Measurements from ENCODE around the gene DBX1. TPM values are rescaled to one million over a fixed set of nuclear protein-coding genes. Genes with fewer than 3 reads are reported as not detected.
A peak's percentile ranks its signal among the peaks of the same experiment; 100 is the strongest.

DBX1 gene
- polyA plus RNA-seq, 2 of the 4 experiments (the other 2 are of a cell fraction), result not detected

GRCh38 chr11:20125927-20126326, 34.3 kb downstream of the DBX1 start:
- CTCF ChIA-PET, result interaction anchor here (1.3 to 7.4 kb wide), 6 partner anchors 8 to 229 kb away, joined by 3 to 172 read pairs (median 6); no protein-coding TSS in a partner anchor
- no peak for FAIRE-seq
- Histone ChIP-seq H3K9me3 (no peaks in the 10 kb centered on the region), H3K4me3 (no peak overlapping the region), H3K4me2 (0 out of 3 replicates have a peak overlapping the region, but pooled peaks have one; percentile 1), H3K27ac (peak overlapping the region; percentile 51 to 75; a peak in 5 of 6 replicates), H3K4me1 (peaks cover 12% of the 10 kb centered on the region; the same call in 2 of the 3 replicates)
- DNase-seq (ENCODE audit: low read depth in 1 of 2, low spot score in 1 of 2), result peak; percentile 25 to 29
- peak; percentile 31 to 33; a peak in 3 of 6 replicates for ATAC-seq
- POLR2A ChIA-PET, result interaction anchor here (1.4 kb wide), 1 partner anchor 172 kb away, joined by 3 read pairs; no protein-coding TSS in a partner anchor
- WGBS (ENCODE audit: missing lambda C conversion rate), result 57% methylated on average over 6 of the region's 6 CpGs
- TF ChIP-seq JUN (IDR thresholded peaks at IDR 0.05), result no peak
- TF ChIP-seq NFE2L2 (conservative IDR thresholded peaks at IDR 0.05; ENCODE audit: low read length), result no peak
- TF ChIP-seq RNF2 (IDR thresholded peaks at IDR 0.05; ENCODE audit: borderline replicate concordance, low read depth), result no peak
- no peak for TF ChIP-seq CHD2 (IDR thresholded peaks at IDR 0.05; ENCODE audit: low read length, partially characterized antibody)
- no peak for TF ChIP-seq ZFP36 (IDR thresholded peaks at IDR 0.05; ENCODE audit: borderline replicate concordance, partially characterized antibody)
- TF ChIP-seq PHF8 (IDR thresholded peaks at IDR 0.05; ENCODE audit: borderline replicate concordance, low read depth), result no peak
- TF ChIP-seq MAZ (IDR thresholded peaks at IDR 0.05; ENCODE audit: borderline replicate concordance, low read depth, low read length), result no peak
- TF ChIP-seq HOXA7 (CRISPR knock-in tag; IDR thresholded peaks at IDR 0.05), result no peak
- TF ChIP-seq HMGXB4 (CRISPR knock-in tag; IDR thresholded peaks at IDR 0.05; ENCODE audit: borderline replicate concordance), result no peak
- peak; percentile 86 for TF ChIP-seq MAFK (IDR thresholded peaks at IDR 0.05; ENCODE audit: partially characterized antibody)
- TF ChIP-seq FOSL2 (IDR thresholded peaks at IDR 0.05), result no peak
- TF ChIP-seq FOSL2 (CRISPR knock-in tag; IDR thresholded peaks at IDR 0.05), result peak; percentile 5; the same call in 1 of the 2 replicates
- no peak for TF ChIP-seq SREBF2 (IDR thresholded peaks at IDR 0.05)
- TF ChIP-seq EP300 (IDR thresholded peaks at IDR 0.05), result 0 out of 5 replicates have a peak, but pooled peaks of 1 of the 2 experiments have one; percentile 15

- ATAC-seq (no peak), DNase-seq (ENCODE audit: low read depth in 1 of 2, low spot score in 1 of 2) (no peak), FAIRE-seq (no peak)
- WGBS (ENCODE audit: missing lambda C conversion rate), result 56% methylated on average over 3 of the region's 3 CpGs
- ChIA-PET CTCF (interaction anchor here (0.6 to 3.2 kb wide), 5 partner anchors 9 to 241 kb away, joined by 3 to 12 read pairs (median 4); partner anchors contain the start of gene HTATIP2), POLR2A (no interaction called here)
- Histone ChIP-seq H3K4me2 (no peak overlapping the region), H3K9me3 (no peaks in the 10 kb centered on the region), H3K27ac (no peak overlapping the region), H3K4me1 (peaks cover 8% of the 10 kb centered on the region; the same call in 2 of the 3 replicates), H3K4me3 (no peak overlapping the region)
- TF ChIP-seq JUN (IDR thresholded peaks at IDR 0.05) (no peak), JUNB (IDR thresholded peaks at IDR 0.05) (no peak), BCL3 (IDR thresholded peaks at IDR 0.05) (no peak), RNF2 (IDR thresholded peaks at IDR 0.05; ENCODE audit: borderline replicate concordance, low read depth) (no peak), CHD2 (IDR thresholded peaks at IDR 0.05; ENCODE audit: low read length, partially characterized antibody) (no peak), HDAC2 (IDR thresholded peaks at IDR 0.05) (no peak)
These were observed 38.1 kb downstream of the DBX1 start for GRCh38 chr11:20122131-20122530.

GRCh38 chr11:20120134-20120925, 39.9 kb downstream of the DBX1 start:
- WGBS (ENCODE audit: missing lambda C conversion rate), result 80% methylated on average over 7 of the region's 7 CpGs
- H3K4me3 ChIP-seq, result no peak overlapping the region
- DNase-seq (ENCODE audit: low read depth in 1 of 2, low spot score in 1 of 2) (no peak), FAIRE-seq (no peak), ATAC-seq (no peak)
- H3K27ac ChIP-seq, result no peak overlapping the region
- ChIA-PET CTCF (interaction anchor here (11.7 kb wide), 1 partner anchor 6 kb away, joined by 150 read pairs; no protein-coding TSS in a partner anchor), POLR2A (interaction anchor here (0.9 kb wide), 1 partner anchor 168 kb away, joined by 3 read pairs; no protein-coding TSS in a partner anchor)
- no peaks in the 10 kb centered on the region for H3K4me1 ChIP-seq
- H3K9me3 ChIP-seq, result no peaks in the 10 kb centered on the region
- no peak overlapping the region for H3K4me2 ChIP-seq
- TF ChIP-seq RAD21 (conservative IDR thresholded peaks at IDR 0.05 in 1 of 2, IDR thresholded peaks at IDR 0.05 in 1 of 2) (no peak), CTCF (IDR thresholded peaks at IDR 0.05) (no peak), ELK1 (IDR thresholded peaks at IDR 0.05; ENCODE audit: low read depth, low read length) (no peak), ZSCAN20 (CRISPR knock-in tag; IDR thresholded peaks at IDR 0.05) (no peak), CBX2 (IDR thresholded peaks at IDR 0.05; ENCODE audit: borderline replicate concordance, low read depth) (no peak), POLR2AphosphoS2 (conservative IDR thresholded peaks at IDR 0.05; ENCODE audit: low read length) (no peak), ZFP36 (IDR thresholded peaks at IDR 0.05; ENCODE audit: borderline replicate concordance, partially characterized antibody) (no peak), HEYL (CRISPR knock-in tag; IDR thresholded peaks at IDR 0.05) (no peak), HOXB5 (CRISPR knock-in tag; IDR thresholded peaks at IDR 0.05) (no peak), FOSL2 (IDR thresholded peaks at IDR 0.05) (no peak), FOSL2 (CRISPR knock-in tag; IDR thresholded peaks at IDR 0.05) (no peak)
